Esophagus mucosa (tissue), 1 donor: ENCODE measurements around the gene SCAMP2. TPM values are rescaled to one million over a fixed set of nuclear protein-coding genes. Genes with fewer than 3 reads are reported as not detected.
A peak's percentile ranks its signal among the peaks of the same experiment; 100 is the strongest.
"Not testable (repeated sequence)": the region's sequence is repeated elsewhere in the genome, so short reads cannot be mapped to it uniquely, and the experiment has no call there.

Source experiments
- ATAC-seq: fragments of 200-7000 bp; cut with Tn5 transposase; one replicate; pipeline ENCODE4 v1.9.1; 2020
- total RNA-seq: library from RNA; stranded (reverse); gene quantifications from one replicate; pipeline ENCODE4 v1.2.4, GENCODE V29; 2023
- donor health status: DM: yes; HTN: yes; CAD: no.

Gene SCAMP2
- 102 TPM for total RNA-seq

GRCh38 chr15:74873036-74873755 is at the start of gene SCAMP2:
Gene SCAMP2, minus strand, starts transcription at chr15:74873365. Its CDS starts 110 bp downstream, at chr15:74873255.
- ATAC-seq = peak; percentile 89

- no peak for ATAC-seq
Observed at GRCh38 chr15:74920456-74920855, 47.3 kb upstream of the SCAMP2 start.

- no peak for ATAC-seq
Observed at GRCh38 chr15:74917676-74918075, 44.5 kb upstream of the SCAMP2 start.

GRCh38 chr15:74913799-74914198 is 40.6 kb upstream of the SCAMP2 start:
- ATAC-seq = not testable (repeated sequence)

- peak; percentile 62 for ATAC-seq
Observed at GRCh38 chr15:74913041-74913440, 39.9 kb upstream of the SCAMP2 start.

GRCh38 chr15:74908635-74909034 is 35.5 kb upstream of the SCAMP2 start:
- no peak for ATAC-seq

GRCh38 chr15:74907163-74907870 is 34.2 kb upstream of the SCAMP2 start:
- peak; percentile 41 for ATAC-seq

GRCh38 chr15:74906450-74907162 is 33.4 kb upstream of the SCAMP2 start, which contains the start of gene FAM219B:
Gene FAM219B, minus strand, starts transcription at chr15:74906851. Its CDS starts 51 bp downstream, at chr15:74906800.
- peak; percentile 86 for ATAC-seq

GRCh38 chr15:74906067-74906449 is 32.9 kb upstream of the SCAMP2 start:
- peak; percentile 11 for ATAC-seq

- no peak for ATAC-seq
Observed at GRCh38 chr15:74904190-74904805, 31.1 kb upstream of the SCAMP2 start.

GRCh38 chr15:74903676-74904075 is 30.5 kb upstream of the SCAMP2 start:
- ATAC-seq = no peak

GRCh38 chr15:74902295-74903075 is 29.3 kb upstream of the SCAMP2 start:
- no peak for ATAC-seq

- peak; percentile 73 for ATAC-seq
Observed at GRCh38 chr15:74901612-74902063, 28.5 kb upstream of the SCAMP2 start.

- ATAC-seq = no peak
Observed at GRCh38 chr15:74897300-74897701, 24.1 kb upstream of the SCAMP2 start.

- ATAC-seq = no peak
Observed at GRCh38 chr15:74896316-74896715, 23.2 kb upstream of the SCAMP2 start.

GRCh38 chr15:74895830-74896229 is 22.7 kb upstream of the SCAMP2 start:
- no peak for ATAC-seq

GRCh38 chr15:74894383-74894782 is 21.2 kb upstream of the SCAMP2 start:
- ATAC-seq = not testable (repeated sequence)

GRCh38 chr15:74893627-74894026 is 20.5 kb upstream of the SCAMP2 start:
- ATAC-seq = peak; percentile 19

GRCh38 chr15:74892931-74893330 is 19.8 kb upstream of the SCAMP2 start:
- ATAC-seq = no peak

GRCh38 chr15:74892313-74892712 is 19.1 kb upstream of the SCAMP2 start:
- ATAC-seq = peak; percentile 64

- peak; percentile 56 for ATAC-seq
Observed at GRCh38 chr15:74891469-74891868, 18.3 kb upstream of the SCAMP2 start.

GRCh38 chr15:74890665-74890960 is 17.4 kb upstream of the SCAMP2 start:
- no peak for ATAC-seq
